Naive B cell (primary cell): ENCODE data around the gene DEFB123. TPM values are rescaled to one million over a fixed set of nuclear protein-coding genes. Genes with fewer than 3 reads are reported as not detected.
A peak's percentile ranks its signal among the peaks of the same experiment; 100 is the strongest.
"Not testable (repeated sequence)": the region's sequence is repeated elsewhere in the genome, so short reads cannot be mapped to it uniquely, and the experiment has no call there.

ENCODE experiments used
- ATAC-seq, 2 donors: fragments of 150-1000 bp; cut with Tn5 transposase; 2 replicates each; pipeline ENCODE4 v1.10.0; 2021; ENCODE audit warnings: low read depth in 2 of 2, mild to moderate bottlenecking in 2 of 2, moderate library complexity in 2 of 2
- DNase-seq: peaks from one replicate; pipeline ENCODE4 v3.0.0; 2022
- H3K27ac Mint-ChIP-seq, 6 donors: one replicate each; pipeline ENCODE4 v1.8.0; 2020 to 2022; ENCODE audit warnings: mild to moderate bottlenecking in 6 of 6, mixed read lengths in 6 of 6, moderate library complexity in 5 of 6, inconsistent platforms in 2 of 6
- H3K27me3 Mint-ChIP-seq, 3 donors: one replicate each; pipeline ENCODE4 v1.8.0; 2021 to 2022; ENCODE audit warnings: mixed read lengths in 3 of 3, mild to moderate bottlenecking in 1 of 3
- H3K36me3 Mint-ChIP-seq, 2 donors: one replicate each; pipeline ENCODE4 v1.8.0; 2020 to 2022; ENCODE audit warnings: mixed read lengths in 2 of 2, inconsistent platforms in 1 of 2, mild to moderate bottlenecking in 1 of 2
- H3K4me1 Mint-ChIP-seq, 3 donors: one replicate each; pipeline ENCODE4 v1.8.0; 2020 to 2022; ENCODE audit warnings: mixed read lengths in 3 of 3, inconsistent platforms in 1 of 3, mild to moderate bottlenecking in 1 of 3, moderate library complexity in 1 of 3
- H3K4me3 Mint-ChIP-seq, 8 donors: one replicate each; pipeline ENCODE4 v1.8.0; 2020 to 2022; ENCODE audit warnings: mild to moderate bottlenecking in 8 of 8, mixed read lengths in 8 of 8, moderate library complexity in 8 of 8, inconsistent platforms in 2 of 8
- H3K9me3 Mint-ChIP-seq, 7 donors: one replicate each; pipeline ENCODE4 v1.8.0; 2020 to 2022; ENCODE audit warnings: mixed read lengths in 7 of 7, mild to moderate bottlenecking in 5 of 7, inconsistent platforms in 2 of 7, moderate library complexity in 1 of 7
- polyA plus RNA-seq, 6 donors: library from polyadenylated mRNA; unstranded; fragments of 300-500 nt; fragmentation: Illumina TruSeq; gene quantifications; one replicate each; pipeline ENCODE4 v1.2.3, GENCODE V29; 2021; ENCODE audit warnings: low read depth in 6 of 6

Gene DEFB123
- polyA plus RNA-seq, 6 donors from 2014 or later, result not detected

GRCh38 chr20:31446084-31446819, 5.8 kb downstream of the DEFB123 start:
- Mint-ChIP-seq H3K9me3 (peaks cover 0 to 11% (median 0%) of the 10 kb centered on the region in 7 donors), H3K36me3 (no peaks in the 10 kb centered on the region), H3K4me1 (no peaks in the 10 kb centered on the region), H3K27ac (no peak overlapping the region), H3K27me3 (peaks cover 4 to 8% (median 7%) of the 10 kb centered on the region in 3 donors), H3K4me3 (no peak overlapping the region)
- no peak for DNase-seq
- no peak for ATAC-seq

- H3K27ac Mint-ChIP-seq, result no peak overlapping the region
- ATAC-seq, result no peak
- H3K9me3 Mint-ChIP-seq, result peaks cover 0 to 8% (median 0%) of the 10 kb centered on the region in 7 donors
- H3K4me3 Mint-ChIP-seq, result no peak overlapping the region
- peaks cover 3 to 13% (median 4%) of the 10 kb centered on the region in 3 donors for H3K27me3 Mint-ChIP-seq
- no peaks in the 10 kb centered on the region for H3K4me1 Mint-ChIP-seq
- H3K36me3 Mint-ChIP-seq, result no peaks in the 10 kb centered on the region
- no peak for DNase-seq
These were observed 9.3 kb downstream of the DEFB123 start for GRCh38 chr20:31449511-31450414.

GRCh38 chr20:31452575-31452974, 12.1 kb downstream of the DEFB123 start:
- Mint-ChIP-seq H3K4me1 (no peaks in the 10 kb centered on the region), H3K27me3 (peaks cover 4 to 22% (median 6%) of the 10 kb centered on the region in 3 donors)

GRCh38 chr20:31454361-31454760, 13.9 kb downstream of the DEFB123 start:
- Mint-ChIP-seq H3K4me1 (no peaks in the 10 kb centered on the region), H3K27ac (no peak overlapping the region), H3K27me3 (peaks cover 8 to 22% (median 12%) of the 10 kb centered on the region in 3 donors), H3K9me3 (peaks cover 0 to 2% (median 0%) of the 10 kb centered on the region in 7 donors), H3K36me3 (no peaks in the 10 kb centered on the region), H3K4me3 (no peak overlapping the region)
- DNase-seq (no peak), ATAC-seq (no peak)

More at GRCh38 chr20:31452575-31452974, 12.1 kb downstream of the DEFB123 start:
- ATAC-seq (no peak), DNase-seq (no peak)
- Mint-ChIP-seq H3K4me3 (no peak overlapping the region), H3K36me3 (no peaks in the 10 kb centered on the region), H3K27ac (no peak overlapping the region), H3K9me3 (peaks cover 0 to 6% (median 2%) of the 10 kb centered on the region in 7 donors)

- not testable (repeated sequence) for H3K4me3 Mint-ChIP-seq, DNase-seq, ATAC-seq, H3K27ac Mint-ChIP-seq, H3K36me3 Mint-ChIP-seq, H3K9me3 Mint-ChIP-seq
- Mint-ChIP-seq H3K4me1 (peaks cover 23 to 28% (median 24%) of the 10 kb centered on the region in 3 donors), H3K27me3 (peaks cover 22 to 47% (median 43%) of the 10 kb centered on the region in 3 donors)
These were observed 30.5 kb downstream of the DEFB123 start for GRCh38 chr20:31470946-31471345.

- Mint-ChIP-seq H3K36me3 (peaks cover 3 to 8% of the 10 kb centered on the region in 2 donors), H3K27ac (no peak overlapping the region), H3K27me3 (peaks cover 34 to 59% (median 52%) of the 10 kb centered on the region in 3 donors), H3K4me1 (peaks cover 23 to 30% (median 26%) of the 10 kb centered on the region in 3 donors), H3K4me3 (no peak overlapping the region), H3K9me3 (peaks cover 2 to 8% (median 5%) of the 10 kb centered on the region in 7 donors)
- DNase-seq, result no peak
- ATAC-seq, result no peak
These were observed 32.2 kb downstream of the DEFB123 start for GRCh38 chr20:31472395-31473330.

- Mint-ChIP-seq H3K36me3 (peaks cover 3 to 8% of the 10 kb centered on the region in 2 donors), H3K27ac (peak overlapping the region in 1 of 6 donors; percentile 50), H3K4me1 (peaks cover 23 to 30% (median 26%) of the 10 kb centered on the region in 3 donors), H3K27me3 (peaks cover 38 to 60% (median 52%) of the 10 kb centered on the region in 3 donors), H3K9me3 (peaks cover 2 to 8% (median 5%) of the 10 kb centered on the region in 7 donors), H3K4me3 (peak overlapping the region in 3 of 8 donors; percentile 19 to 40 (median 22))
- ATAC-seq (no peak), DNase-seq (no peak)
These were observed 33.1 kb downstream of the DEFB123 start for GRCh38 chr20:31473331-31474096.

- H3K4me1 Mint-ChIP-seq, result peaks cover 23 to 30% (median 26%) of the 10 kb centered on the region in 3 donors
- H3K27ac Mint-ChIP-seq, result no peak overlapping the region
- H3K27me3 Mint-ChIP-seq, result peaks cover 39 to 62% (median 55%) of the 10 kb centered on the region in 3 donors
- peak overlapping the region in 6 of 8 donors; percentile 19 to 72 (median 32) for H3K4me3 Mint-ChIP-seq
- peaks cover 2 to 8% (median 5%) of the 10 kb centered on the region in 7 donors for H3K9me3 Mint-ChIP-seq
- peaks cover 3 to 8% of the 10 kb centered on the region in 2 donors for H3K36me3 Mint-ChIP-seq
- no peak for ATAC-seq
- DNase-seq, result no peak
These were observed 33.6 kb downstream of the DEFB123 start for GRCh38 chr20:31474097-31474436.

- Mint-ChIP-seq H3K4me1 (peaks cover 23 to 30% (median 26%) of the 10 kb centered on the region in 3 donors), H3K36me3 (peaks cover 3 to 8% of the 10 kb centered on the region in 2 donors), H3K9me3 (peaks cover 2 to 8% (median 5%) of the 10 kb centered on the region in 7 donors), H3K27ac (no peak within 1 kb of the TSS), H3K27me3 (peaks cover 39 to 66% (median 59%) of the 10 kb centered on the region in 3 donors), H3K4me3 (peak within 1 kb of the TSS in 7 of 8 donors; percentile 40 to 72 (median 53))
- DNase-seq, result no peak
- peak in 1 of 2 donors; percentile 21 for ATAC-seq
These were observed 34.5 kb downstream of the DEFB123 start, which contains the start of the genes DEFB124 and REM1 for GRCh38 chr20:31474758-31475427. Gene DEFB124 (minus strand): TSS chr20:31475127. CDS start chr20:31473013, 2,114 bp downstream. Gene REM1 (plus strand): TSS chr20:31475288. CDS start chr20:31476446, 1,158 bp downstream.

GRCh38 chr20:31475472-31476293, 35.3 kb downstream of the DEFB123 start:
- Mint-ChIP-seq H3K36me3 (peaks cover 3 to 8% of the 10 kb centered on the region in 2 donors), H3K27ac (no peak overlapping the region), H3K4me3 (peak overlapping the region in 3 of 8 donors; percentile 40 to 48 (median 47)), H3K9me3 (peaks cover 2 to 8% (median 5%) of the 10 kb centered on the region in 7 donors), H3K27me3 (peaks cover 39 to 66% (median 61%) of the 10 kb centered on the region in 3 donors), H3K4me1 (peaks cover 23 to 30% (median 26%) of the 10 kb centered on the region in 3 donors)
- ATAC-seq (no peak), DNase-seq (no peak)

- peaks cover 2 to 8% (median 5%) of the 10 kb centered on the region in 7 donors for H3K9me3 Mint-ChIP-seq
- H3K27ac Mint-ChIP-seq, result no peak overlapping the region
- DNase-seq, result no peak
- H3K4me1 Mint-ChIP-seq, result peaks cover 23 to 30% (median 26%) of the 10 kb centered on the region in 3 donors
- peaks cover 3 to 8% of the 10 kb centered on the region in 2 donors for H3K36me3 Mint-ChIP-seq
- H3K27me3 Mint-ChIP-seq, result peaks cover 41 to 69% (median 67%) of the 10 kb centered on the region in 3 donors
- ATAC-seq, result no peak
- peak overlapping the region in 2 of 8 donors; percentile 40 to 47 for H3K4me3 Mint-ChIP-seq
These were observed 35.8 kb downstream of the DEFB123 start for GRCh38 chr20:31476294-31476585.
